GM12872 (cell line): ENCODE data around the gene PRR20G.

ENCODE experiments used
- TF ChIP-seq, protein P1 (sequence below): IDR thresholded peaks from 3 replicates; pipeline ENCODE4 v1.5.1; 2011; ENCODE audit warnings: low read depth, mild to moderate bottlenecking, low read length, moderate library complexity; ENCODE audit not compliant: insufficient read depth

The PRR20G gene

DNA sequence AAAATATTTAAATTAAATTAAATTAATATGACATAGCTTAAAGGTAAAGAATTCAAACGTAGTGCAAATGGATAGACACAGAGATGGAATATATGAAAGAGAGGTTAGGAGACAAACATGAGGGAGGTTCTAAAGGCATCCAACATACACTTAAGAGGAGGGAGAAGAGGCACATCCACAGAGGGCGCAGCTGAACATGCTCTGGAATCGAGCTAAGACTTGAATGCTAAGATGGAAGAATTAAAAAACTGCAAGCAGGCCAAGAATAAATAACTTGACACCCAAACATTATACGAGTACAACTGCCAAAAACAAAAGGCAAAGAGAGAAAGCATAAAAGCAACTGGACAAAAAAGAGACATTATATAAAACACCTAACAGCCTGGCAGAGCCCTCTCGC is 9.1 kb upstream of the PRR20G start:
- TF ChIP-seq, protein P1, sequence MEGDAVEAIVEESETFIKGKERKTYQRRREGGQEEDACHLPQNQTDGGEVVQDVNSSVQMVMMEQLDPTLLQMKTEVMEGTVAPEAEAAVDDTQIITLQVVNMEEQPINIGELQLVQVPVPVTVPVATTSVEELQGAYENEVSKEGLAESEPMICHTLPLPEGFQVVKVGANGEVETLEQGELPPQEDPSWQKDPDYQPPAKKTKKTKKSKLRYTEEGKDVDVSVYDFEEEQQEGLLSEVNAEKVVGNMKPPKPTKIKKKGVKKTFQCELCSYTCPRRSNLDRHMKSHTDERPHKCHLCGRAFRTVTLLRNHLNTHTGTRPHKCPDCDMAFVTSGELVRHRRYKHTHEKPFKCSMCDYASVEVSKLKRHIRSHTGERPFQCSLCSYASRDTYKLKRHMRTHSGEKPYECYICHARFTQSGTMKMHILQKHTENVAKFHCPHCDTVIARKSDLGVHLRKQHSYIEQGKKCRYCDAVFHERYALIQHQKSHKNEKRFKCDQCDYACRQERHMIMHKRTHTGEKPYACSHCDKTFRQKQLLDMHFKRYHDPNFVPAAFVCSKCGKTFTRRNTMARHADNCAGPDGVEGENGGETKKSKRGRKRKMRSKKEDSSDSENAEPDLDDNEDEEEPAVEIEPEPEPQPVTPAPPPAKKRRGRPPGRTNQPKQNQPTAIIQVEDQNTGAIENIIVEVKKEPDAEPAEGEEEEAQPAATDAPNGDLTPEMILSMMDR = no peak

DNA sequence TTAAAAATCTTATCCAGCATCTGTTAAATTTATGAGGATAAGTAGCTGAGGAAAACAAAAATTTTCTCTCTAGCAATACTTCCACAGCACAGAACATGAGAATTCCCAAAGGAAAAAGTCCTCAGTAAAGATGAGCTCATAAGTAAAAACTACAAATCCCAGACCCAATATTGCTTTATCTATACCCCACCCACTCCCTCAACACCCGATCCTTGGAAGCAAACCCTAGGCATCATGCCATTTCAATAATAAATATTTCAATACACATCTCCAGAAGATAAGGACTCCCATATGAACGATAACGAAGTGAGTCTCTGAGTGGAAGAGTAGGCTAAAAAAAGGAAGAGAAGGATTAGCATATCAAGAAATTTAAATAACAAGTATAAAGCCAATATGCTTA is 8.3 kb upstream of the PRR20G start:
- TF ChIP-seq, protein P1 = no peak

DNA sequence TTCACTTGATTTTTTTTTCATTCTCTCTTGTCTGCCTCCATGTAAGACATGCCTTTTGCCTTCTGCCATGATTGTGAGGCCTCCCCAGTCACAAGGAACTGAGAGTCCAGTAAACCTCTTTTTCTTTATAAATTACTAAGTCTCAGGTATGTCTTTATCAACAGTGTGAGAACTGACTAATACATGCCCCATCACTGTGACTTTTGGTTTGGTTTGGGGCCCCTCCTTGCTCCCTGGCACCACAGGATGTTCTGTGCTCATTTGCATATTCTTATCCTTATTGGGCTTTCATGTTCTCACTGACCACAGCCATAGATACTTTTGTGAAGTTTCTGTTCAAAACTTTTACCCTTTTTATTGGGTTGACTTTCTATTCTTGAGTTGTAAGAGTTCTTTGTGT is 3.8 kb upstream of the PRR20G start:
- TF ChIP-seq, protein P1 = no peak

DNA sequence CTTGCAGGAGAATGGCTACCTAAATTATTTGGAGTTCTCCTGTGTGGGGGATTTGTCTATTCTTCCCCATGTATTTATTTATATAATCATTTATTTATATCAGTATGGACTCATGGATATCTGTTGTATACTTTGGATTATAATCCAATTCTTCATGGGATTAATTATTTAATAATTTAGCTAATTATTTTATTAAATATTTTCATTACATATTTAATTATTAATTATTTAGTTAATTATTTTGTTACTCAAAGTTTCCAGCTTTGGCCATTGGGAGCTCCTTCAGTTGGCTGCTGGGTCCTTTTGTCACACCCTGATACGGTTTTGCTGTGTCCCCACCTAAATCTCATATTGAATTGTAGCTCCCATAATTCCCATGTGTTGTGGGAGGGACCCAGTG is 3.3 kb upstream of the PRR20G start:
- TF ChIP-seq, protein P1 = no peak

DNA sequence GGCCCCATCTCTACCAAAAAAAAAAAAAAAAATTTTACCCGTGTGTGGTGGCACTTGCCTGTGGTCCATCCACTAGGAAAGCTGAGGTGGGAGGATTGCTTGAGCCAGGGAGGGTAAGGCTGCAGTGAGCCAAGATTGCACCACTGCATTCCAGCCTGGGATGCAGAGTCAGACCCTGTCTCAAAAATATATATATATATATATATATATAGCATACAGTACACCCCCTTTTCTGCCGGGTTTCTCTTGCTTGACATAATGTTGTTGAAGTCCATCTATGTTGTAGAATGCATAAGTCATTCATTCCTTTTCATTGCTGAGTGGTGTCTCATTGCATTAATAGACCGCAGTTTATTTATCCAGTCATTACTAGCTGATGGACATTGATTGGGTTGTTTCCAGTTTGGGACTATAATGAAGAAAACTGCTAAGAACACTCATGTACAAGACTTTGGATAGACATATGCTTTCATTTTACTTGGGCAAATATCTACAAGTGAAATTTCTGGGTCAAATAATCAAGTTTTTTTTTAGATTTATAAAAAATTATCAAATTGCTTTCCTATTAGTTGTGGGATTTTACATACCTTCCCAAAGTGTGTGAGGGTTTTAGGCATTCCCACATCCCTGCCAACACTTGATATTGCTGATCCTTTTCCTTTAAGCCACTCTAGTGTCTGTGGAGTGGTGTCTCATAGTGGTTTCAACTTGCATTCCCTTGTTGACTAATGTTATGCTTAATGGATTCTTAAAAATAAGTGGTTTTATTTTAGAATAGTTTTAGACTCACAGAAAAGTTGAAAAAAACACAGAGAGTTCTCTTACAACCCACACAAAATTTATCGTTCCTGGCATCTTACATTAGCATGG is 2.1 kb upstream of the PRR20G start:
- TF ChIP-seq, protein P1 = no peak

DNA sequence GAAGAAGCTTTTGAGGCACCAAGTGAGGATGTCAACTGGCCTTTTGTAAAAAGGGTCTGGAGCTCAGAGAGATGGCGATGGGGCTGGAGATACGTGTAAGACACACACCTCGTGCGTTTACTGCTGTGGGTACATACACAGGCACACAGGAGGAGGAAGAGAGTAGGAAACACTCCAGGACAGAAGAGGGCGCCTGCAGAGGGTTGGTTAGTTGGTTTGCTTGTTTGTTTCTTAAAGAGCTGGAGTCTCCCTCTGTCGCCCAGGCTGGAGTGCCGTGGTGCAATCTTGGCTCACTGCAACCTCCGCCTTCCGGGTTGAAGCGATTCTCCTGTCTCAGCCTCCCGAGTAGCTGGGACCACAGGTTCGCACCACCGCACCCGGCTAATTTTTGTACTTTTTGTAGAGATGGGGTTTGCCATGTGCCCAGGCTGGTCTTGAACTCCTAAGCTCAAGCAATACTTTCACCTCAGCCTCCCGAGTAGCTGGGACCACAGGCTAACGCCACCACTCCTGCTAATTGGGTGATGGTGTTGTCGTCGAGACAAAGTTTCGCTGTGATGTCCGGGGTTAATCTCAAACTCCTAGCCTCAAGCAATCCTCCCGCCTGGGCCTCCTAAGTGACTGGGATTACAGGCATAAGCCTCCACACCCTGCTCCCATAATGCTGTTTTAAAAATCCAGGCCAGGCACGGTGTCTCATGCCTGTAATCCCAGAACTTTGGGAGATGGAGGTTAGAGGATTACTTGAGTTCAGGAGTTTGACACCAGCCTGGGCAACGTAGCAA is 1.3 kb upstream of the PRR20G start:
- TF ChIP-seq, protein P1 = 0 out of 3 replicates have a peak, but pooled peaks have one; percentile 10

DNA sequence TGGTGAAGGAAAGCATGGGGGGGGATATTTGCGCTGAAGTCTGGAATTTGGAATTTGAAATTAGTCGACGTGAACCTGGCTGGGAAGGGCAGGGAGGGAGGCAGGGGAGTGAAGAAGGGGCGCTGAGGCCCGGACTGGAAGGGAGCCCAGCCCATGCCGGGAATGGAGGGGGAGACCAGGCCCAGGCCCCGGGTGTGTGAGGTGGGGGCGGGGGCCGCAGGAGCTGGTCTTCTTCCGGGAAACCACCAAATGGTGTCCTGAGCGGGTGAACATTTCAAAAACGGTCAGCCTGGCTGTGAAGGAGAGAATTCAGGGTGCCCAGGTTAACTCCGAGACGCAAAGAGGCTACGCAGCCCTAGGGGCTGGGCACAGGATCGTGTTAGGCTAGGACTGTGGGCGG is 497 bp upstream of the PRR20G start:
- TF ChIP-seq, protein P1 = no peak
